Thoracic aorta (tissue), 2 donors: Measurements from ENCODE around the gene CNTNAP1. TPM values are rescaled to one million over a fixed set of nuclear protein-coding genes. Genes with fewer than 3 reads are reported as not detected.

ENCODE experiments used
- ATAC-seq: fragments of 150-250 bp; one replicate; pipeline ENCODE4 v1.8.0; 2017; ENCODE audit warnings: low read depth; ENCODE audit not compliant: insufficient number of reproducible peaks, low FRiP score
- DNase-seq: peaks from one replicate; pipeline ENCODE4 v3.0.0-alpha.2; 2020; ENCODE audit warnings: low spot score
- H3K27ac ChIP-seq, 2 donors: fragments of 200-600 bp; sonication (generic); 1 replicate in 1 of 2; 2 replicates in 1 of 2; pipeline ENCODE4 v1.5.1; 2016; ENCODE audit warnings: mild to moderate bottlenecking in 2 of 2, moderate library complexity in 2 of 2
- H3K27me3 ChIP-seq: fragments of 200-600 bp; sonication (generic); replicated peaks from 2 replicates; pipeline ENCODE4 v1.6.0; 2016; ENCODE audit warnings: mild to moderate bottlenecking; ENCODE audit not compliant: insufficient read depth
- H3K36me3 ChIP-seq: fragments of 200-600 bp; sonication (generic); one replicate; pipeline ENCODE4 v1.5.1; 2016
- H3K4me1 ChIP-seq, 2 donors: fragments of 200-600 bp; sonication (generic); 1 replicate in 1 of 2; 2 replicates in 1 of 2; pipeline versions ENCODE4 v1.5.1 to v1.6.0; 2016; ENCODE audit warnings: low read depth in 2 of 2, mild to moderate bottlenecking in 1 of 2; ENCODE audit not compliant: control insufficient read depth in 1 of 2
- H3K4me3 ChIP-seq: fragments of 200-600 bp; sonication (generic); 2 replicates; pipeline ENCODE4 v1.5.1; 2016; ENCODE audit warnings: mild to moderate bottlenecking
- H3K9me3 ChIP-seq: fragments of 200-600 bp; sonication (generic); 2 replicates; pipeline ENCODE4 v1.5.1; 2016
- CTCF ChIP-seq: fragments of 200-600 bp; sonication (generic); IDR thresholded peaks from one replicate; pipeline ENCODE4 v1.5.1; 2019; ENCODE audit warnings: antibody characterized with exemption
- total RNA-seq, 2 donors: library from RNA; depleted of rRNA; stranded (reverse); fragments of >200 nt; gene quantifications; one replicate each; pipeline versions ENCODE4 v1.1.0 to v1.2.3, GENCODE V29; 2016

CNTNAP1 gene
- total RNA-seq, 2 donors from 2014 or later = 9.1 to 19.6 TPM

GRCh38 chr17:42695500-42695899 lies 13.2 kb downstream of the CNTNAP1 start:
- no peak for ATAC-seq
- H3K27ac ChIP-seq = no peak overlapping the region
- no peaks in the 10 kb centered on the region for H3K27me3 ChIP-seq
- no peak overlapping the region for H3K4me3 ChIP-seq
- no peak for DNase-seq
- H3K9me3 ChIP-seq = no peaks in the 10 kb centered on the region
- H3K36me3 ChIP-seq = peaks cover 24% of the 10 kb centered on the region
- no peaks in the 10 kb centered on the region for H3K4me1 ChIP-seq
- no peak for TF ChIP-seq CTCF

DNA sequence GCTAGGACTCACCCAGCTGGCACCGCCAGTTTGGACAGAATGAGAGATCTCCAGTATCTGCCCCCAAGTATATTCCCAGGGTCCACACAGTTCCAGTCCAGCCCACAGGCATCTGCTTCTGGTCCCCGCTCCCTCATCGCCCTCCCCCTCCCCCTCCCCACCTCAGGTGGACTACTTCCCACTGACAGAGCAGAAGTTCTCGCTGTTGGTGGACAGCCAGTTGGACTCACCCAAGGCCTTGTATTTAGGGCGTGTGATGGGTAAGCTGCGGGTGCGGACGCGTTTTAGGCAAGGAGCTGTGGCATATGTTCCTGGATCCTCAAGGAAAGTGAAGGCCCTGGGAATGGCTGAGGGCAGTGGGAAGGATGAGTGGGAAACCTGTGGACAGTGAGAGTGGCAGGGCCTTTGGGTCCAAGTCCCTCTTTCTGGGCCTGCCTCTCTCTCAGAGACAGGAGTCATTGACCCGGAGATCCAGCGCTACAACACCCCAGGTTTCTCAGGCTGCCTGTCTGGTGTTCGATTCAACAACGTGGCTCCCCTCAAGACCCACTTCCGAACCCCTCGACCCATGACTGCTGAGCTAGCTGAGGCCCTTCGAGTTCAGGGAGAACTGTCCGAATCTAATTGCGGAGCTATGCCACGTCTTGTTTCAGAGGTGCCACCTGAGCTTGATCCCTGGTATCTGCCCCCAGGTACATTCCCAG lies 14.9 kb downstream of the CNTNAP1 start:
- Histone ChIP-seq H3K36me3 (peaks cover 28% of the 10 kb centered on the region), H3K9me3 (no peaks in the 10 kb centered on the region), H3K4me1 (no peaks in the 10 kb centered on the region), H3K4me3 (no peak overlapping the region), H3K27me3 (no peaks in the 10 kb centered on the region), H3K27ac (no peak overlapping the region)
- no peak for TF ChIP-seq CTCF
- no peak for ATAC-seq
- no peak for DNase-seq

GRCh38 chr17:42698736-42699414 lies 16.5 kb downstream of the CNTNAP1 start:
- peaks cover 36% of the 10 kb centered on the region for H3K36me3 ChIP-seq
- ATAC-seq (no peak), DNase-seq (no peak)
- TF ChIP-seq CTCF = no peak
- no peak overlapping the region for H3K4me3 ChIP-seq
- no peaks in the 10 kb centered on the region for H3K4me1 ChIP-seq
- no peaks in the 10 kb centered on the region for H3K27me3 ChIP-seq
- H3K9me3 ChIP-seq = no peaks in the 10 kb centered on the region
- H3K27ac ChIP-seq = no peak overlapping the region

- H3K4me3 ChIP-seq = no peak overlapping the region
- no peaks in the 10 kb centered on the region for H3K27me3 ChIP-seq
- no peaks in the 10 kb centered on the region for H3K9me3 ChIP-seq
- H3K4me1 ChIP-seq = no peaks in the 10 kb centered on the region
- peaks cover 39% of the 10 kb centered on the region for H3K36me3 ChIP-seq
- ATAC-seq (no peak), DNase-seq (no peak)
- no peak overlapping the region for H3K27ac ChIP-seq
- no peak for TF ChIP-seq CTCF
Measured at GRCh38 chr17:42699415-42699740, 17.0 kb downstream of the CNTNAP1 start.

DNA sequence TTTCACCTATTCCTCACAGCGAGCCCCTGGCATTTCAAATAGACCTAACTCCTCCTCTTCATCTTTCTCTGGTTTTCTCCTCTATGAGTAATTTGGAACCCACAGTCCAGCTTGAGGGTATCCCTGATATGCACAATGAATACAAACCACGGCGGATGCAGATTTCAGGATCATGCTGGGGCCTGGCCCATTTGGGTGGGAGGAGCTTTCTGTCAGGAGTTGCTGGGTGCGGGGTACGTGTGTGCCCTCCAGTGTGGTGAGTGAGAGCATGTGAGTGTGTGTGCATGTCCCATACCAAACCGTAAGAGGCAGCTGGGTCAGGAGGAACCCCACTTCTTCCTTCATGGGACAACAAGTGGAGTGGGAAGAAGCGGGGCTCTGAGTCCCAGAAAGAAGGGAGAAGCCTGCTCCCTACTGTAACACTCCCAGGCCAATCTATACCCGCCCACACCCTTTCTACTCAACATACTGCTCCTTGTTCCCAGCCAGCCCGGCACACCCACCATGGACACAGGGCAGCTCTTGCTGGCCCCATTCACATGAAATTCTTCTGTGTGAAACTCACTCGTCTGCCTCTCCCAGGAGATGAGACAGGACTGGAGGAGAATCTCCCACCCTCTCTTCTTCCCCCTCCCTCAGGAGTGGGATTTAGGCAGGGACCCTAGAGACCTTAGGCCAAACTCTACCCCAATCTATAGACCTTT lies 18.4 kb downstream of the CNTNAP1 start:
- peaks cover 51% of the 10 kb centered on the region for H3K36me3 ChIP-seq
- ATAC-seq (no peak), DNase-seq (no peak)
- no peaks in the 10 kb centered on the region for H3K4me1 ChIP-seq
- H3K9me3 ChIP-seq = no peaks in the 10 kb centered on the region
- H3K4me3 ChIP-seq = no peak overlapping the region
- TF ChIP-seq CTCF = no peak
- no peaks in the 10 kb centered on the region for H3K27me3 ChIP-seq
- no peak overlapping the region for H3K27ac ChIP-seq
